Erythroblast (primary cell): ENCODE measurements around the gene GPR160.

Source experiments
- GATA1 ChIP-seq: IDR thresholded peaks from 2 replicates; pipeline ENCODE4 v1.6.1; 2011; ENCODE audit warnings: low read depth, mild to moderate bottlenecking, control low read depth, low read length, moderate library complexity
- POLR2A ChIP-seq: IDR thresholded peaks from 2 replicates; pipeline ENCODE4 v1.6.1; 2011; ENCODE audit warnings: mild to moderate bottlenecking, low read length

DNA sequence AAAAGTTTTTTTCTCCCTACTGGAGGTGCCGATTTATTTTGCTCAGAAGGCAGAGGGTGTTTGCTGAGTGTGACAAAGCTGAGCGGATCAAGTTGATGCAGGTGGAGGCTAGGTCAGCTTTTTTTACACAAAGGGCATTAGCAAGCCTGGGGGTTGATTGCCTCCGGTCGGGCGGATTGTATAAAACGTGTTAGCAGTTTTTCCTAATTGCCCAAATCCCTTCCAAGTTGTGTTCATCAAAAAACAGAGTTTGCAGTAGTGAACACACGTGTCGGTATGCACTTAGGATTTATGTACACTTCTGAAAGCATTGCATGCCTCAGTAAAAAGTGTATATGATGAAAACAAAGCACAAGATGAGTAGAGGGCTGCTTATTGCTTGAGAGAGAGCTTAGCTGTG lies 2.6 kb downstream of the GPR160 start:
- TF ChIP-seq POLR2A (no peak), GATA1 (no peak)
